GM10266 (cell line): ENCODE results near the gene HOXC10.

Source experiments
- DNase-seq: peaks from one replicate; pipeline ENCODE4 v3.0.0; 2012; ENCODE audit errors: extremely low spot score
- TF ChIP-seq, protein P1 (sequence below): IDR thresholded peaks from 2 replicates; pipeline ENCODE4 v1.5.1; 2012; ENCODE audit warnings: mild to moderate bottlenecking, low read depth; ENCODE audit not compliant: control insufficient read depth, insufficient read depth; ENCODE audit errors: missing control alignments

The HOXC10 gene

GRCh38 chr12:53986686-53987483 is 1.9 kb downstream of the HOXC10 start:
- TF ChIP-seq, protein P1, sequence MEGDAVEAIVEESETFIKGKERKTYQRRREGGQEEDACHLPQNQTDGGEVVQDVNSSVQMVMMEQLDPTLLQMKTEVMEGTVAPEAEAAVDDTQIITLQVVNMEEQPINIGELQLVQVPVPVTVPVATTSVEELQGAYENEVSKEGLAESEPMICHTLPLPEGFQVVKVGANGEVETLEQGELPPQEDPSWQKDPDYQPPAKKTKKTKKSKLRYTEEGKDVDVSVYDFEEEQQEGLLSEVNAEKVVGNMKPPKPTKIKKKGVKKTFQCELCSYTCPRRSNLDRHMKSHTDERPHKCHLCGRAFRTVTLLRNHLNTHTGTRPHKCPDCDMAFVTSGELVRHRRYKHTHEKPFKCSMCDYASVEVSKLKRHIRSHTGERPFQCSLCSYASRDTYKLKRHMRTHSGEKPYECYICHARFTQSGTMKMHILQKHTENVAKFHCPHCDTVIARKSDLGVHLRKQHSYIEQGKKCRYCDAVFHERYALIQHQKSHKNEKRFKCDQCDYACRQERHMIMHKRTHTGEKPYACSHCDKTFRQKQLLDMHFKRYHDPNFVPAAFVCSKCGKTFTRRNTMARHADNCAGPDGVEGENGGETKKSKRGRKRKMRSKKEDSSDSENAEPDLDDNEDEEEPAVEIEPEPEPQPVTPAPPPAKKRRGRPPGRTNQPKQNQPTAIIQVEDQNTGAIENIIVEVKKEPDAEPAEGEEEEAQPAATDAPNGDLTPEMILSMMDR: no peak
- no peak for DNase-seq

DNA sequence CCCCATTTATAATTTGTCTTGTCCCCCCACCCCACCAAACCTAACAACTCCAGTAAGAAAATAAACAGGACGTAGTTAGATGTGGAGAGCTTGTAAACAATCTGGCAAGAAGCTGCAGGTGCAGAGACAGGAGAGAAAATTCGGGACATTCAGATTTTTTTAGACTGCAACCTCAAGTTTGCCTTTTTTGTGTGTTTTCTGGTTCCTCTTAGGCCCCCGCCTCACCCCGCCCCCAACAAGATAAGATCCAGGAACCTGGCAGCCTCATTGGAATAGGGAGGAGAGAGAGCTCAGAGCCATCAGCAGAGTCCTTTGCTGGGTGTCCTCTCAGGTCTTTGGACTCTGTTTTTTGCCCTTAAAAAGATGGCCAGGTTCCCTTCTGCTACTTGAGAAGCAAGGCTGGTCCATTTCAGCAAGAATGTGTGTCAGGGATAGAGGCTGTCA is 2.9 kb downstream of the HOXC10 start:
- TF ChIP-seq, protein P1: no peak
- no peak for DNase-seq

DNA sequence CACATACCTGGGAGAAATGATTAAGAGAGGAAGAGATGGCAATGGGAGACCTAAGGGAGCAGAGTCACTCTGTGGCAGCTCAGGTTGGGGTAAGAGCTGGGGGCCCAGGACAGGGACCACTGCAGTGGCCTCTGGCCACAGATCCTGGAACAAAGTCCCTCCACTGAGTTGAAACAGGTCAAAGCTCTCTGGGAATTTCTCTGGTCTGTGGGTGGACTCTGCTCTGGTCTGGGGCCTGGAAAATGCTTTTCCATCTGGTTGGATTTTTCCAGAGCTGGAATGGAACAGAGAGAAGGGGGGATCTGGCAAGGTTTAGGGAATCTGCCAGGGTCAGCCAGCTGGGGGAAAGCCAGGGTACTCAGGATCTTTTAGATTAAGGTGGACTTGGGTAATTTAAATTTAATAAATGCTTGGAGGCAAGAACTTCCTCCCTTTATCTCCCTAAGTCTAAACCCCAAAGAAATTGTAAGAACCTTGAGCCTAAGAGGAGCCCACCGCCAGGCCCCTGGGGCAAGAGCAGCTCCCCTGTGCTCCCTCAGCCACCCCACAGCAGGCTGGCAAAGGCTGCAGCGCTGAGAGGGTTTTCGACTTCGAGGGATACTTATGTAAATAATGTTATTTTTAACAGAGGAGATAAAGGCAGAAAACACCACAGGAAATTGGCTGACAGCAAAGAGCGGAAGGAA is 3.7 kb downstream of the HOXC10 start:
- no peak for DNase-seq
- TF ChIP-seq, protein P1: no peak

- TF ChIP-seq, protein P1: peak; percentile 59
- peak; percentile 78 for DNase-seq
Observed at GRCh38 chr12:53989227-53990113, 4.5 kb downstream of the HOXC10 start.

DNA sequence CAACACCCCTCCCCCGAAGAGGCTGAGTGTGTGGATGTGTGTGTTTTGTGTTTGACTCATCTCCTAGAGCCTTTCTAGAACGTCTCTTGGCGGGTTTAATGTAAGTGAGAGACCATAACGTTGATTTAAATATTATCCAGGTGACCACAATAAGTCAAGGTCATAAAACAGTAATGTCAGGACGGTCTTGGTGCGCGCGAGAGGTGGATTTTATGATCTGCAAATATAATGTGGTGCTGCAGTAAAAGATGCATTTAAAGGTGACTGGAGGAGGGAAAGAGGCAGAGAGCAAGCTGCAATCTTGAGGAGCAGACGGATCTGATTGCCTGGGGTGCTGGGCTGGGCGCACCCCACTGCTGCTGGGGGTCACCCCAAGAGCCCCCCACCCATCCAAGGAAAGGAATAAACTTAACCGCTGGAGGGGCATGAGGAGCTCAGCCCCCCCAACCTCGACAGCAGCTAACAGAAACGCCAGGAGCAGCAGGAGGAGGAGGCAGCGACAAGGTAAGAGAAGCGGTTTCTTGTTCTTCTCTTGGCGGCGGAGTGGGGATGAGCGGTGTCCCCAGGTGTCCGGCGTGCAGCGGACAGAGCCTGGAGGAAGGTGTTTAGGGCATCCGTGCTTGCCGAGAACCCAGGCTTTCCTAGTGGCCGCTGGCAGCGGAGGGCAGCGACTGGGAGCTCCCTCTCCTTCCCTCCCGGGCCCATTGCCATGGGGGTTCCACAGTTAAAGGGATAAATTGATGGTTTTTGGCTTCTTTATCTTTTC is 5.5 kb downstream of the HOXC10 start:
- no peak for DNase-seq
- TF ChIP-seq, protein P1: no peak

GRCh38 chr12:53991077-53991460 is 6.1 kb downstream of the HOXC10 start:
- DNase-seq: no peak
- TF ChIP-seq, protein P1: no peak
